CD8-positive, alpha-beta memory T cell (primary cell): Measurements from ENCODE around the gene LPAR2. TPM values are rescaled to one million over a fixed set of nuclear protein-coding genes. Genes with fewer than 3 reads are reported as not detected.
"Not testable (repeated sequence)": the region's sequence is repeated elsewhere in the genome, so short reads cannot be mapped to it uniquely, and the experiment has no call there.

ENCODE experiments used
- CTCF ChIA-PET: fragments of 350-600 bp; sonication (Branson Sonifier 250); formaldehyde crosslinking; loops from one replicate; lab custom pipeline; 2021; ENCODE audit warnings: antibody characterized with exemption; lab: Charles Lee
- POLR2A ChIA-PET: fragments of 350-600 bp; sonication (Branson Sonifier 250); formaldehyde crosslinking; loops from one replicate; lab custom pipeline; 2021; ENCODE audit warnings: antibody characterized with exemption; lab: Charles Lee
- DNase-seq, 5 donors: peaks; one replicate each; pipeline versions ENCODE4 v3.0.0 to v3.0.0-alpha.2; 2020 to 2022; ENCODE audit warnings: mixed read lengths in 1 of 5
- H3K27ac ChIP-seq: one replicate; pipeline ENCODE4 v1.7.0; 2013; ENCODE audit warnings: low read depth, mild to moderate bottlenecking, low read length, moderate library complexity
- H3K27me3 ChIP-seq: 2 replicates; pipeline ENCODE4 v1.7.0; 2013; ENCODE audit warnings: low read length, mild to moderate bottlenecking; ENCODE audit not compliant: insufficient read depth, poor library complexity, severe bottlenecking
- H3K36me3 ChIP-seq: 2 replicates; pipeline ENCODE4 v1.7.0; 2013; ENCODE audit warnings: mild to moderate bottlenecking, low read length, moderate library complexity; ENCODE audit not compliant: insufficient read depth
- H3K4me1 ChIP-seq: 2 replicates; pipeline ENCODE4 v1.7.0; 2013; ENCODE audit warnings: mild to moderate bottlenecking, low read length, moderate library complexity; ENCODE audit not compliant: insufficient read depth
- H3K4me3 ChIP-seq: 2 replicates; pipeline ENCODE4 v1.7.0; 2013; ENCODE audit warnings: mild to moderate bottlenecking, low read length
- H3K9me3 ChIP-seq: 2 replicates; pipeline ENCODE4 v1.7.0; 2013; ENCODE audit warnings: mild to moderate bottlenecking, low read length
- H3K27ac Mint-ChIP-seq, 8 donors: one replicate each; pipeline ENCODE4 v1.8.0; 2020 to 2021; ENCODE audit warnings: mixed read lengths in 8 of 8, mild to moderate bottlenecking in 6 of 8, inconsistent platforms in 3 of 8, moderate library complexity in 3 of 8
- H3K27me3 Mint-ChIP-seq, 2 donors: one replicate each; pipeline ENCODE4 v1.8.0; 2020 to 2021; ENCODE audit warnings: mixed read lengths in 2 of 2, mild to moderate bottlenecking in 1 of 2, moderate library complexity in 1 of 2
- H3K36me3 Mint-ChIP-seq, 3 donors: one replicate each; pipeline ENCODE4 v1.8.0; 2020 to 2021; ENCODE audit warnings: mixed read lengths in 3 of 3, inconsistent platforms in 1 of 3, mild to moderate bottlenecking in 1 of 3
- H3K4me1 Mint-ChIP-seq, 3 donors: one replicate each; pipeline ENCODE4 v1.8.0; 2020 to 2021; ENCODE audit warnings: mixed read lengths in 3 of 3, inconsistent platforms in 1 of 3, mild to moderate bottlenecking in 1 of 3
- H3K4me3 Mint-ChIP-seq, 7 donors: one replicate each; pipeline ENCODE4 v1.8.0; 2020 to 2021; ENCODE audit warnings: mixed read lengths in 7 of 7, mild to moderate bottlenecking in 6 of 7, moderate library complexity in 4 of 7, inconsistent platforms in 2 of 7
- H3K9me3 Mint-ChIP-seq, 5 donors: one replicate each; pipeline ENCODE4 v1.8.0; 2020 to 2022; ENCODE audit warnings: mixed read lengths in 5 of 5, mild to moderate bottlenecking in 3 of 5, moderate library complexity in 2 of 5, inconsistent platforms in 1 of 5
- polyA plus RNA-seq: library from polyadenylated mRNA; unstranded; fragments of 300-500 nt; fragmentation: Illumina TruSeq; gene quantifications from one replicate; pipeline ENCODE4 v1.2.3, GENCODE V29; 2021
- total RNA-seq, 2 experiments: library from RNA; stranded (reverse); gene quantifications; one replicate each; pipeline ENCODE4 v1.2.3, GENCODE V29; 2021

The LPAR2 gene
- total and polyA plus RNA-seq, 3 experiments from 2014 or later: 23.6 to 37.8 (median 24.8) TPM

DNA sequence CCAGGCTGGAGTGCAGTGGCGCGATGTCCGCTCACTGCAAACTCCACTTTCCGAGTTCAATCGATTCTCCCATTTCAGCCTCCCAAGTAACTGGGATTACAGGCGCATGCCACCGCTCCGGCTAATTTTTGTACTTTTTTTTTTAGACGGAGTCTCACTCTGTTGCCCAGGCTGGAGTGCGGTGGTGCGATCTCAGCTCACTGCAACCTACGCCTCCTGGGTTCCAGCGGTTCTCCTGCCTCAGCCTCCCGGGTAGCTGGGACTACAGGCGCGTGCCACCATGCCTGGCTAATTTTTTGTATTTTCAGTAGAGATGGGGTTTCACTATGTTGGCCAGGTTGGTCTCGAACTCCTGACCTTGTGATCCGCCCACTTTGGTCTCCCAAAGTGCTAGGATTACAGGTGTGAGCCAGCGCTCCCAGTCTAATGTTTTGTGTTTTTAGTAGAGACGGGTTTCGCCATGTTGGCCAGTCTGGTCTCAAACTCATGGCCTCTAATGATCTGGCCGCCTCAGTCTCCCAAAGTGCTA is 37.5 kb upstream of the LPAR2 start:
- H3K36me3 ChIP-seq, CTCF ChIA-PET, H3K27ac ChIP-seq, H3K27me3 Mint-ChIP-seq, H3K27me3 ChIP-seq, H3K9me3 ChIP-seq, H3K4me3 ChIP-seq: not testable (repeated sequence)
- peaks cover 33 to 62% (median 53%) of the 10 kb centered on the region in 3 donors for H3K4me1 Mint-ChIP-seq
- peak overlapping the region in 3 of 8 donors; percentile 27 to 64 (median 54) for H3K27ac Mint-ChIP-seq
- DNase-seq: peak in 1 of 5 donors; percentile 37
- H3K4me3 Mint-ChIP-seq: peak overlapping the region in 2 of 7 donors; percentile 5 to 16
- H3K4me1 ChIP-seq: peaks cover 48% of the 10 kb centered on the region
- peaks cover 0 to 14% (median 4%) of the 10 kb centered on the region in 5 donors for H3K9me3 Mint-ChIP-seq
- POLR2A ChIA-PET: interaction anchor here (0.7 kb wide), 2 partner anchors 758 to 870 kb away, joined by 4 to 5 read pairs; no protein-coding TSS in a partner anchor
- H3K36me3 Mint-ChIP-seq: peaks cover 1 to 39% (median 6%) of the 10 kb centered on the region in 3 donors

DNA sequence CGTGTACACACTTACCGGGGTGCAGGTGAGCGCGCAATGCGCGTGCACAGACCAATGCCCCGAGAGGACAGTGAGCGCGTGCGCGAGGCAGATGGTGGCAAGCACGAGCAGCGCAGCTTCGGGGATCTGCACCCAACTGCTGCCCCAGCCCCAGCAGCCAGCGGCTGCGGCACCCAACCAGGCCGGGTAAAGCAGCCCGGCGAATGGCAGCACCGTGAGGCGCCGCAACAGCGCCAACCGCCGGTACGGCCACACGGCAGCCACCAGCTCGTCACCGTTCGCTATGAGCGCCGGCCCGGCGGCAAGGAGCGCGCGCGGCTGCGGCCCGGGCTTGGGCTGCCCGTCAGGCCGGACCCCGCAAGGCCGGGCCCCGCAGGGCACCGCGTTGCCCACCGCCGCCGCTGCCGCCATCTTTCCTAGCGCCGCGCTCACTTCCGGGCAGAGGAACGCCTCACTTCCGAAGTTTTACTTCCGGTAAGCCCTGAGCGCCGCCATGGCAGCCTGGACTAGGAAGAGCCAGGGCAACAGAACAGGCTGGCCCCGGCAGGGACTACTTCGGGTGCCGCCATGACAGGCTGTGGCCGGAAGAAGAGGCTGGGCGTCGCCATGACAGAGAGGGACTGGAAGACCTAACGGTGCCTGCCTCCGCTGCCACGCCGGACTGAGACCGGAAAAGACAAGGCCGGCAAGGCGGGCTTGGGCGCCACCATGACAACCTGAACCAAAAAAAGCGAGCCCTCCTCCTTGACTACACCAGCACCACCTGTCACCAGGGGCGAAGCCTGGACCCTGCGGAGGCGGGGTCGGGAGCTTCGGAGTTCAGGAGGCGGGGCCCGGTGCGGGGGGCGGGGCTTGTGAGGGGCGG is 35.5 kb upstream of the LPAR2 start, which contains the start of gene ATP13A1:
TSS of gene ATP13A1 (minus strand) at position 421 of the 865 bp plus-strand sequence. CDS start at position 411, 10 bp downstream.
- POLR2A ChIA-PET: interaction anchor here (0.5 to 1.7 kb wide), 17 partner anchors 10 to 1384 kb away, joined by 3 to 11 read pairs (median 6); partner anchors contain the start of genes GMIP, LPAR2, ZNF14 and ZNF253
- Mint-ChIP-seq H3K4me3 (peak within 1 kb of the TSS; percentile 86 to 96 (median 92)), H3K4me1 (peaks cover 33 to 51% (median 44%) of the 10 kb centered on the region in 3 donors), H3K27ac (peak within 1 kb of the TSS; percentile 85 to 99 (median 98)), H3K36me3 (peaks cover 3 to 39% (median 5%) of the 10 kb centered on the region in 3 donors), H3K9me3 (peaks cover 0 to 14% (median 4%) of the 10 kb centered on the region in 5 donors), H3K27me3 (peaks cover 0 to 1% of the 10 kb centered on the region in 2 donors)
- peaks cover 37% of the 10 kb centered on the region for H3K4me1 ChIP-seq
- peak within 1 kb of the TSS; percentile 94 for H3K27ac ChIP-seq
- peak; percentile 92 to 99 (median 95) for DNase-seq
- no peaks in the 10 kb centered on the region for H3K9me3 ChIP-seq
- H3K4me3 ChIP-seq: peak within 1 kb of the TSS; percentile 91
- H3K36me3 ChIP-seq: peaks cover 11% of the 10 kb centered on the region
- H3K27me3 ChIP-seq: no peaks in the 10 kb centered on the region
- CTCF ChIA-PET: interaction anchor here (0.7 to 2.7 kb wide), 7 partner anchors 18 to 134 kb away, joined by 3 to 9 read pairs (median 3); partner anchors contain the start of genes GMIP and ZNF14

DNA sequence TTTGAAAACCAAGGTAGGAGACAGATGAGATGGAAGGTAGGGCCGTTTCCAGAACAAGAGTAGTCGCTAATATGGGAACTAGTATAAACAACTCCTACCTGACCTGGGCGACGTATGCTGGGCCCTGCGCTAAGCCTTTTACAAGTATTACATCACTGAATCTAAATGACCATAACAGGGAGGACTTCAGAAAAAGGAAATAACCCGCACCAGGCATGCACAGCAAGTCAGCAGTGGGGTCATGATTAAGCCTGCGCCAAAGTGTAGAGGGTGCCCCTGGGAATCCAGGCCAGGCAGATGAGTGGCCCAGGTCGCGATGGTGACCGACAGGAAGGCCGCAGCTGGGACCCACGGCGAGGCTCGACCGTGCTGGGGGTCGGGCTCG is 34.8 kb upstream of the LPAR2 start:
- Mint-ChIP-seq H3K4me1 (peaks cover 30 to 50% (median 42%) of the 10 kb centered on the region in 3 donors), H3K27me3 (peaks cover 0 to 1% of the 10 kb centered on the region in 2 donors), H3K27ac (peak overlapping the region; percentile 85 to 99 (median 96)), H3K36me3 (peaks cover 0 to 41% (median 8%) of the 10 kb centered on the region in 3 donors), H3K9me3 (peaks cover 0 to 10% (median 2%) of the 10 kb centered on the region in 5 donors), H3K4me3 (peak overlapping the region; percentile 86 to 95 (median 89))
- H3K9me3 ChIP-seq: no peaks in the 10 kb centered on the region
- H3K27ac ChIP-seq: peak overlapping the region; percentile 94
- CTCF ChIA-PET: interaction anchor here (0.9 to 2.7 kb wide), 8 partner anchors 11 to 159 kb away, joined by 3 to 9 read pairs (median 4); partner anchors contain the start of genes GMIP, ZNF14 and ZNF506
- POLR2A ChIA-PET: interaction anchor here (0.5 to 1.7 kb wide), 11 partner anchors 10 to 238 kb away, joined by 3 to 11 read pairs (median 6); partner anchors contain the start of genes LPAR2, ZNF14, ZNF253 and ZNF506
- H3K27me3 ChIP-seq: no peaks in the 10 kb centered on the region
- peaks cover 17% of the 10 kb centered on the region for H3K36me3 ChIP-seq
- peaks cover 35% of the 10 kb centered on the region for H3K4me1 ChIP-seq
- DNase-seq: no peak
- peak overlapping the region; percentile 91 for H3K4me3 ChIP-seq

DNA sequence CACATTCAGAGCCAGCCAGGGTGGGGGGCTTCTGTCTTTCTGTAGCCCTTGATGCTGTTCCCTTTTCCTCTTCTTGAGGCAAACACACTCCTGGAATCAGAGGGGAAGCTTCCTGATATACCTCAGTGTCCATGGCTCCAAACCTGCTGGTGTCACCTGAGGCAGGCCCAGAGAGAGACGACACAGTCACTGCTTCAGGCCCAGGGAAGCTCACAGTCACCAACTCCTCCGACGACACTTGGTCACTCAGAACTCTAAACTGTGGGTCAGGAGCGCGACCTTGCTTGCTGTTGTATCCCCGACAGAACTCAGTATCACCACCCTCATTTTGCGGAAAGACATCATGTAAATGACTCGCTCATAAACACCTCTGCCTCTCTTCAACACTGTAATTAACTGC is 34.3 kb upstream of the LPAR2 start:
- no peaks in the 10 kb centered on the region for H3K27me3 ChIP-seq
- DNase-seq: peak in 1 of 5 donors; percentile 43
- Mint-ChIP-seq H3K4me1 (peaks cover 28 to 45% (median 38%) of the 10 kb centered on the region in 3 donors), H3K4me3 (peak overlapping the region; percentile 86 to 95 (median 89)), H3K36me3 (peaks cover 0 to 44% (median 8%) of the 10 kb centered on the region in 3 donors), H3K9me3 (peaks cover 0 to 7% (median 2%) of the 10 kb centered on the region in 5 donors), H3K27ac (peak overlapping the region; percentile 85 to 99 (median 97)), H3K27me3 (peaks cover 0 to 1% of the 10 kb centered on the region in 2 donors)
- H3K36me3 ChIP-seq: peaks cover 22% of the 10 kb centered on the region
- H3K4me3 ChIP-seq: peak overlapping the region; percentile 91
- H3K27ac ChIP-seq: peak overlapping the region; percentile 94
- POLR2A ChIA-PET: interaction anchor here (1.0 to 1.5 kb wide), 5 partner anchors 9 to 159 kb away, joined by 3 to 8 read pairs (median 5); partner anchors contain the start of genes ZNF14 and ZNF506
- CTCF ChIA-PET: interaction anchor here (0.9 to 2.7 kb wide), 9 partner anchors 11 to 159 kb away, joined by 3 to 9 read pairs (median 4); partner anchors contain the start of genes GMIP, ZNF14 and ZNF506
- H3K4me1 ChIP-seq: peaks cover 30% of the 10 kb centered on the region
- H3K9me3 ChIP-seq: no peaks in the 10 kb centered on the region

DNA sequence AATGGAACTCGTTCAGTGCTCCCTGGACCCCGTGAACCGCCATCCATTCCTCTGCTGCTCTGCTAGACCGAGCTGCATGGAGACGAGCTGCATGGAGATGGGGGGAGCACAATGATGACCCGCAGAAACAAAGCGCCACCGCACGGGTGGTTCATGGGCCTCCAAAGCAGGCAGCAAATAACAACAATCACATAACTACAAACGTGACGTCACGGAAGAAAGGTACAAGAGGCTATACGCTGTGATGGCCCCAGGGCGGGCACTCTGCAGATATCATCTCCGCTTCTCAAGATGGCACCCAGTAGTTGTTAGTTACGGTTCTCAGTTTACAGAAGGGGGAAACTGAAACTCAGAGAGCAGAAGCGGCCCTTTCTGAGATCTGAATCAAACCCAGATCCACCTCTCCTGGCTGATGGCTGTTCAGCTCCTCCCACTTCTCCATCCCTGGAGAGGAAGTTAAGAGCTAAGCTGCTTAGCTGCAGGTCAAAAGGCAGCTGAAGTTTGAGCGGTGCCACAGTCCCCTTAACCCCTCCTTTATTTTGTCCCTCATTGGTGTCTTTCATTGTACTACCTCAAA is 33.7 kb upstream of the LPAR2 start:
- H3K36me3 Mint-ChIP-seq: peaks cover 0 to 50% (median 9%) of the 10 kb centered on the region in 3 donors
- H3K4me1 Mint-ChIP-seq: peaks cover 26 to 41% (median 38%) of the 10 kb centered on the region in 3 donors
- H3K9me3 ChIP-seq: no peaks in the 10 kb centered on the region
- H3K27me3 Mint-ChIP-seq: peaks cover 0 to 1% of the 10 kb centered on the region in 2 donors
- CTCF ChIA-PET: interaction anchor here (0.9 to 2.1 kb wide), 7 partner anchors 10 to 160 kb away, joined by 3 to 7 read pairs (median 4); partner anchors contain the start of genes GMIP, ZNF14 and ZNF506
- peak overlapping the region; percentile 94 for H3K27ac ChIP-seq
- peak overlapping the region; percentile 86 to 95 (median 89) for H3K4me3 Mint-ChIP-seq
- DNase-seq: peak in 4 of 5 donors; percentile 35 to 75 (median 46)
- peak overlapping the region; percentile 19 for H3K4me3 ChIP-seq
- POLR2A ChIA-PET: interaction anchor here (1.0 to 1.5 kb wide), 4 partner anchors 9 to 204 kb away, joined by 3 to 7 read pairs (median 4); partner anchors contain the start of genes ZNF14 and ZNF253
- H3K27me3 ChIP-seq: no peaks in the 10 kb centered on the region
- H3K27ac Mint-ChIP-seq: peak overlapping the region; percentile 85 to 99 (median 97)
- H3K9me3 Mint-ChIP-seq: peaks cover 0 to 4% (median 0%) of the 10 kb centered on the region in 5 donors
- peaks cover 28% of the 10 kb centered on the region for H3K36me3 ChIP-seq
- peaks cover 24% of the 10 kb centered on the region for H3K4me1 ChIP-seq

DNA sequence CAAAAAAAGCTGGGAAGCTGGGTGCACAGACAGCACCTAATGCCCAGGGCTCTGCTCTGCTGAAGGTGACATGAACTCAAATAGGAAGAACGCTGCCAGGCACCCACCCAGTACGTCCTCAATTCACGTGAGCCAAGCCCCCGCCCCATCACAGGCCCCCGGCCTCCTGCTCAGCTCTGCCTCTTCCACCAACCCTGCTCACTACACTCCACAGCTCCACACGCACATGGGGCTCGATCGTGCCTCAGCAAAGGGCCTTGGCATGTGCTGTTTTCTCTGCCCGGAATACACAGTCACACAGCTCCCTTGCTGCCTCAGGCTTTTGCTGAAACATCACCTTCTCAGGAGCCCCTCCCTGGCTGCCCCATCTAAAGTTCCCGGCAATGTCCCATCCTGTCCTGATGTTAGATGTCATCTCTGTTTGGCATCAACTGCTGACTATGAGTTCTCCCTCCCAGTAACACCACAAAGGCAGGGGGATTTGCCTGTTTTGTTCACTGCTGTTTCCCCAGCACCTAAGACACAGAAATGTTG is 33.2 kb upstream of the LPAR2 start:
- CTCF ChIA-PET: interaction anchor here (0.6 to 2.1 kb wide), 4 partner anchors 10 to 160 kb away, joined by 3 to 5 read pairs (median 4); partner anchors contain the start of genes GMIP and ZNF506
- Histone ChIP-seq H3K27me3 (no peaks in the 10 kb centered on the region), H3K36me3 (peaks cover 33% of the 10 kb centered on the region), H3K4me1 (peaks cover 21% of the 10 kb centered on the region), H3K9me3 (no peaks in the 10 kb centered on the region), H3K27ac (peak overlapping the region; percentile 45), H3K4me3 (peak overlapping the region; percentile 17)
- peak overlapping the region; percentile 85 to 99 (median 96) for H3K27ac Mint-ChIP-seq
- H3K36me3 Mint-ChIP-seq: peaks cover 0 to 55% (median 9%) of the 10 kb centered on the region in 3 donors
- H3K27me3 Mint-ChIP-seq: peaks cover 0 to 1% of the 10 kb centered on the region in 2 donors
- peak in 1 of 5 donors; percentile 45 for DNase-seq
- H3K4me3 Mint-ChIP-seq: peak overlapping the region; percentile 86 to 95 (median 89)
- H3K9me3 Mint-ChIP-seq: peaks cover 0 to 2% (median 0%) of the 10 kb centered on the region in 5 donors
- POLR2A ChIA-PET: interaction anchor here (0.5 to 1.2 kb wide), 3 partner anchors 10 to 243 kb away, joined by 3 read pairs; partner anchors contain the start of gene ZNF253
- H3K4me1 Mint-ChIP-seq: peaks cover 26 to 39% (median 38%) of the 10 kb centered on the region in 3 donors
